HepG2 (cell line): Measurements from ENCODE around the gene ATP13A2. TPM values are rescaled to one million over a fixed set of nuclear protein-coding genes. Genes with fewer than 3 reads are reported as not detected.

ENCODE experiments used
- ATAC-seq: fragments of 200-7000 bp; cut with Tn5 transposase; 3 replicates; pipeline ENCODE4 v1.9.1; 2020; ENCODE audit warnings: mild to moderate bottlenecking, moderate library complexity
- BruUV-seq: library from RNA; stranded (reverse); fragments of 400-500 nt; replicated peaks from 2 replicates; lab custom pipeline; 2021; lab: Mats Ljungman, UMichigan
- CTCF ChIA-PET: fragments of 300-600 bp; formaldehyde crosslinking; extraction: SDS; loops from one replicate; lab custom pipeline; 2021; ENCODE audit warnings: low total read pairs, inconsistent platforms, low intra/inter-chr PET ratio; lab: Yijun Ruan, JAX
- POLR2A ChIA-PET: fragments of 350-600 bp; sonication (Branson Sonifier 250); formaldehyde crosslinking; loops from one replicate; lab custom pipeline; 2020; ENCODE audit warnings: antibody characterized with exemption, inconsistent platforms; lab: Yijun Ruan, JAX
- DNase-seq: peaks from one replicate; pipeline ENCODE4 v3.0.0-alpha.2; 2015; ENCODE audit warnings: low spot score
- FAIRE-seq: peaks from 3 replicates; lab custom pipeline; 2011; peaks lifted over from hg19 to GRCh38; lab: Jason Lieb, UNC
- H2AFZ ChIP-seq: one replicate; pipeline ENCODE4 v1.6.1; 2011; ENCODE audit warnings: low read length, inconsistent platforms
- H3K27ac ChIP-seq: fragments of 300-600 bp; 3 replicates; pipeline ENCODE4 v1.8.0; 2011; ENCODE audit warnings: mixed run types, mild to moderate bottlenecking, mixed read lengths, low read length, inconsistent platforms; ENCODE audit not compliant: insufficient read depth; ENCODE audit errors: extremely low read length
- H3K27me3 ChIP-seq, 2 experiments: fragments of 200-600 bp in 1 of 2; 2 replicates in 1 of 2; 3 replicates in 1 of 2; pipeline versions ENCODE4 v1.6.0 to v1.8.0; 2011; ENCODE audit warnings: low read length in 2 of 2, mild to moderate bottlenecking in 2 of 2, moderate library complexity in 2 of 2, inconsistent platforms in 1 of 2; ENCODE audit not compliant: insufficient read depth in 2 of 2, control insufficient read depth in 1 of 2
- H3K36me3 ChIP-seq, 2 experiments: fragments of 200-600 bp in 1 of 2; replicated peaks in 1 of 2; 2 replicates in 1 of 2; 3 replicates in 1 of 2; pipeline versions ENCODE4 v1.5.1 to v1.8.0; 2011; ENCODE audit warnings: low read length in 2 of 2, inconsistent platforms in 1 of 2; ENCODE audit not compliant: insufficient read depth in 2 of 2, control insufficient read depth in 1 of 2
- H3K4me1 ChIP-seq: 2 replicates; pipeline ENCODE4 v1.5.1; 2012; ENCODE audit warnings: low read length, inconsistent platforms; ENCODE audit not compliant: insufficient read depth
- H3K4me2 ChIP-seq: 2 replicates; pipeline ENCODE4 v1.6.0; 2011; ENCODE audit warnings: low read depth, low read length, inconsistent platforms
- H3K4me3 ChIP-seq, 3 experiments: fragments of 200-600 bp in 1 of 3; sonication (generic), shearing (Covaris generic) in 1 of 3; replicated peaks in 1 of 3; 2 replicates each; pipeline ENCODE4 v1.5.1; 2011 to 2016; ENCODE audit warnings: low read length in 3 of 3, inconsistent platforms in 2 of 3, low read depth in 2 of 3, mild to moderate bottlenecking in 2 of 3, control low read depth in 1 of 3, mixed read lengths in 1 of 3; ENCODE audit not compliant: insufficient read depth in 1 of 3
- H3K79me2 ChIP-seq: one replicate; pipeline ENCODE4 v1.6.1; 2011; ENCODE audit warnings: low read length, inconsistent platforms; ENCODE audit not compliant: insufficient read depth
- H3K9ac ChIP-seq: 2 replicates; pipeline ENCODE4 v1.6.0; 2011; ENCODE audit warnings: mild to moderate bottlenecking, low read depth, low read length, inconsistent platforms; ENCODE audit not compliant: insufficient read depth
- H3K9me3 ChIP-seq: 2 replicates; pipeline ENCODE4 v1.5.1; 2012; ENCODE audit warnings: mild to moderate bottlenecking, low read length
- H4K20me1 ChIP-seq: 2 replicates; pipeline ENCODE4 v1.6.0; 2011; ENCODE audit warnings: inconsistent platforms, mild to moderate bottlenecking, low read length, moderate library complexity; ENCODE audit not compliant: insufficient read depth
- CENPT ChIP-seq: sonication (generic); formaldehyde crosslinking; IDR thresholded peaks from 2 replicates; pipeline ENCODE4 v1.8.0; 2022; ENCODE audit warnings: low read depth, mild to moderate bottlenecking, moderate library complexity, missing genetic modification reagents
- MTERF4 ChIP-seq: sonication (generic); formaldehyde crosslinking; IDR thresholded peaks from 2 replicates; pipeline ENCODE4 v1.8.0; 2023; ENCODE audit warnings: mild to moderate bottlenecking, missing genetic modification reagents
- NCOA1 ChIP-seq: sonication (generic); formaldehyde crosslinking; IDR thresholded peaks from 2 replicates; pipeline ENCODE4 v1.9.0; 2021; ENCODE audit warnings: missing genetic modification reagents
- RFXAP ChIP-seq: sonication (generic); formaldehyde crosslinking; IDR thresholded peaks from 2 replicates; pipeline ENCODE4 v1.4.0; 2020; ENCODE audit warnings: missing genetic modification reagents, borderline replicate concordance
- RORA ChIP-seq: sonication (generic); formaldehyde crosslinking; IDR thresholded peaks from 2 replicates; pipeline ENCODE4 v1.5.0; 2020; ENCODE audit warnings: mild to moderate bottlenecking, missing genetic modification reagents, moderate library complexity
- SCMH1 ChIP-seq: sonication (generic); formaldehyde crosslinking; IDR thresholded peaks from 2 replicates; pipeline ENCODE4 v1.9.0; 2021; ENCODE audit warnings: missing genetic modification reagents, mild to moderate bottlenecking, borderline replicate concordance
- SRSF1 ChIP-seq: fragments of 200-400 bp; formaldehyde crosslinking; optimal IDR thresholded peaks from 2 replicates; pipeline ENCODE3; 2017; ENCODE audit warnings: mild to moderate bottlenecking, low read depth, low read length, moderate library complexity
- ZBTB10 ChIP-seq: sonication (generic); formaldehyde crosslinking; IDR thresholded peaks from 2 replicates; pipeline ENCODE4 v1.4.0; 2020; ENCODE audit warnings: missing genetic modification reagents, borderline replicate concordance
- ZBTB46 ChIP-seq: sonication (generic); formaldehyde crosslinking; IDR thresholded peaks from 2 replicates; pipeline ENCODE4 v1.4.0; 2020; ENCODE audit warnings: mild to moderate bottlenecking, missing genetic modification reagents, borderline replicate concordance
- ZNF652 ChIP-seq: IDR thresholded peaks from 2 replicates; pipeline ENCODE4 v1.6.1; 2016; ENCODE audit warnings: low read depth, borderline replicate concordance
- ZNF672 ChIP-seq: sonication (generic); formaldehyde crosslinking; IDR thresholded peaks from 2 replicates; pipeline ENCODE4 v1.8.1; 2022; ENCODE audit warnings: missing genetic modification reagents
- ZNF740 ChIP-seq: sonication (generic); formaldehyde crosslinking; IDR thresholded peaks from 2 replicates; pipeline ENCODE4 v1.4.0; 2020; ENCODE audit warnings: missing genetic modification reagents
- ZNF879 ChIP-seq: sonication (generic); formaldehyde crosslinking; IDR thresholded peaks from 2 replicates; pipeline ENCODE4 v1.8.1; 2023; ENCODE audit warnings: missing genetic modification reagents
- WGBS: methylation state at CpG from one replicate; pipeline ENCODE4 v1.1.6; 2017; ENCODE audit warnings: low lambda C conversion rate; 5-methylcytosine and 5-hydroxymethylcytosine counted together
- in situ Hi-C: cut with HindIII; loops from 2 replicates; pipeline ENCODE4 v1.10.0; 2017; ENCODE audit warnings: low pct_unique_long_range_greater_than_20kb; ENCODE audit not compliant: extremely low pct_ligation_motif_present
- intact Hi-C: fragments of 100-400 bp; cut with micrococcal nuclease; formaldehyde crosslinking; loops from one replicate; pipeline ENCODE4 v1.10.0; 2022; ENCODE audit not compliant: unreplicated experiment
- polyA plus RNA-seq, 8 experiments: library from polyadenylated mRNA; depleted of rRNA in 3 of 8; stranded (reverse) in 7 of 8; unstranded in 1 of 8; fragments of >200 nt; fragmentation: Illumina TruSeq in 4 of 8; extraction: Trizol in 4 of 8; gene quantifications; 2 replicates each; pipeline versions ENCODE4 v1.2.1 to v1.2.3, GENCODE V29; 2011 to 2016; ENCODE audit warnings: low read depth in 4 of 8, missing spikeins in 1 of 8, mixed read lengths in 1 of 8; ENCODE audit not compliant: insufficient read depth in 1 of 8
- total RNA-seq, 5 experiments: library from RNA; depleted of rRNA; stranded (reverse); fragments of >200 nt; fragmentation: Illumina TruSeq; extraction: Trizol; gene quantifications; 2 replicates each; pipeline ENCODE4 v1.2.3, GENCODE V29; 2016; ENCODE audit warnings: low read depth in 1 of 5

ATP13A2 gene
- total and polyA plus RNA-seq, 2 of the 13 experiments (the other 11 are each of a cell fraction or from before 2014, with no cell fraction given) = 13.2 to 16.2 TPM

GRCh38 chr1:16999863-17000262 is 11.9 kb downstream of the ATP13A2 start:
- no peaks in the 10 kb centered on the region for H3K4me1 ChIP-seq
- BruUV-seq = no TSS peak
- in situ Hi-C loops (no loop called here), intact Hi-C loops (no loop called here)
- 93% methylated on average over 7 of the region's 8 CpGs for WGBS
- H4K20me1 ChIP-seq = no peaks in the 10 kb centered on the region
- no peak overlapping the region for H2AFZ ChIP-seq
- ATAC-seq = no peak
- H3K4me3 ChIP-seq = no peak overlapping the region
- no peaks in the 10 kb centered on the region for H3K9me3 ChIP-seq
- H3K79me2 ChIP-seq = no peaks in the 10 kb centered on the region
- H3K4me2 ChIP-seq = no peak overlapping the region
- no peak for FAIRE-seq
- ChIA-PET CTCF (no interaction called here), POLR2A (no interaction called here)
- peaks cover 8 to 17% of the 10 kb centered on the region in 2 experiments; a peak in 3 of 5 replicates for H3K36me3 ChIP-seq
- no peak overlapping the region for H3K9ac ChIP-seq
- TF ChIP-seq ZNF672 (CRISPR knock-in tag) (no peak), ZBTB46 (CRISPR knock-in tag) (no peak)
- no peak for DNase-seq
- no peak overlapping the region for H3K27ac ChIP-seq
- no peaks in the 10 kb centered on the region for H3K27me3 ChIP-seq

- 94% methylated on average over 10 of the region's 10 CpGs for WGBS
- DNase-seq (no peak), ATAC-seq (no peak), FAIRE-seq (no peak)
- Histone ChIP-seq H3K36me3 (peaks cover 6 to 10% of the 10 kb centered on the region in 2 experiments; a peak in 3 of 5 replicates), H3K4me3 (no peak overlapping the region), H3K27me3 (no peaks in the 10 kb centered on the region), H3K4me2 (no peak overlapping the region), H3K27ac (no peak overlapping the region), H3K9ac (no peak overlapping the region), H3K79me2 (no peaks in the 10 kb centered on the region), H4K20me1 (no peaks in the 10 kb centered on the region), H2AFZ (no peak overlapping the region), H3K9me3 (no peaks in the 10 kb centered on the region), H3K4me1 (no peaks in the 10 kb centered on the region)
- ChIA-PET CTCF (no interaction called here), POLR2A (no interaction called here)
- BruUV-seq = no TSS peak
- intact Hi-C loops = no loop called here
- in situ Hi-C loops = no loop called here
- TF ChIP-seq ZNF740 (CRISPR knock-in tag) (no peak), ZNF879 (no peak), ZNF652 (no peak), SCMH1 (CRISPR knock-in tag) (no peak), SRSF1 (no peak), MTERF4 (CRISPR knock-in tag) (no peak), RORA (CRISPR knock-in tag) (no peak), CENPT (CRISPR knock-in tag) (no peak), NCOA1 (CRISPR knock-in tag) (no peak), RFXAP (CRISPR knock-in tag) (no peak), ZBTB10 (CRISPR knock-in tag) (no peak)
Measured at GRCh38 chr1:16998589-16998988, 13.1 kb downstream of the ATP13A2 start.
